Activated naive CD8-positive, alpha-beta T cell treated with anti-CD3 and anti-CD28 coated beads for 36 hours (primary cell): ENCODE results near the gene ASF1B. TPM values are rescaled to one million over a fixed set of nuclear protein-coding genes. Genes with fewer than 3 reads are reported as not detected.
A peak's percentile ranks its signal among the peaks of the same experiment; 100 is the strongest.

Experiments
- DNase-seq: peaks from one replicate; pipeline ENCODE4 v3.0.0; 2021
- H3K27ac Mint-ChIP-seq: one replicate; pipeline ENCODE4 v1.8.0; 2022; ENCODE audit warnings: mild to moderate bottlenecking, moderate library complexity, mixed read lengths
- H3K27me3 Mint-ChIP-seq: one replicate; pipeline ENCODE4 v1.8.0; 2022; ENCODE audit warnings: mild to moderate bottlenecking, mixed read lengths
- H3K36me3 Mint-ChIP-seq: one replicate; pipeline ENCODE4 v1.8.0; 2021; ENCODE audit warnings: mild to moderate bottlenecking, mixed read lengths
- H3K4me1 Mint-ChIP-seq: one replicate; pipeline ENCODE4 v1.8.0; 2021; ENCODE audit warnings: mixed read lengths
- H3K4me3 Mint-ChIP-seq: one replicate; pipeline ENCODE4 v1.8.0; 2022; ENCODE audit warnings: mild to moderate bottlenecking, moderate library complexity, mixed read lengths
- H3K9me3 Mint-ChIP-seq: one replicate; pipeline ENCODE4 v1.8.0; 2022; ENCODE audit warnings: mixed read lengths
- total RNA-seq, 2 experiments: library from RNA; stranded (reverse); gene quantifications; one replicate each; pipeline ENCODE4 v1.2.3, GENCODE V29; 2021

The ASF1B gene
- total RNA-seq, 2 experiments from 2014 or later, result 77.5 to 78.5 TPM

DNA sequence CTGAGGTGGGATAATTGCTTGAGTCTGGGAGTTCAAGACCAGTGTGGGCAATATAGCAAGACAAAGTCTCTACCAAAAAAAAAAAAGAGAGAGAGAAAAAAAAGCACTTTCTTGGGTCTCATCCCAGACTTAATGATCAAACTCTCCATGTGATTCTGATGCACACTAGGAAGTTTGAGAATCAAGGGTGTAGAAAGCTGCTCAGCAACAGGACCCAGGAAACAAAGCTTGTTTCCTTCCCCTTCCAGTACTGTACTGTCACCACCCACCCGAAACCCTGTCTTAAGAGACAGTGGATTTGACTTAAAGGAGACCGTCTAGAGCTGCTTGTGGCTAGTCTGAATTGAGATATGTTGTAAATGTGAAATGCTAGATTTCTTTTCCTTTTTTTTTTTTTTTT lies 58.0 kb downstream of the ASF1B start:
- Mint-ChIP-seq H3K4me3 (no peak overlapping the region), H3K27ac (no peak overlapping the region), H3K27me3 (no peaks in the 10 kb centered on the region), H3K36me3 (no peaks in the 10 kb centered on the region), H3K9me3 (no peaks in the 10 kb centered on the region), H3K4me1 (peaks cover 22% of the 10 kb centered on the region)
- no peak for DNase-seq

DNA sequence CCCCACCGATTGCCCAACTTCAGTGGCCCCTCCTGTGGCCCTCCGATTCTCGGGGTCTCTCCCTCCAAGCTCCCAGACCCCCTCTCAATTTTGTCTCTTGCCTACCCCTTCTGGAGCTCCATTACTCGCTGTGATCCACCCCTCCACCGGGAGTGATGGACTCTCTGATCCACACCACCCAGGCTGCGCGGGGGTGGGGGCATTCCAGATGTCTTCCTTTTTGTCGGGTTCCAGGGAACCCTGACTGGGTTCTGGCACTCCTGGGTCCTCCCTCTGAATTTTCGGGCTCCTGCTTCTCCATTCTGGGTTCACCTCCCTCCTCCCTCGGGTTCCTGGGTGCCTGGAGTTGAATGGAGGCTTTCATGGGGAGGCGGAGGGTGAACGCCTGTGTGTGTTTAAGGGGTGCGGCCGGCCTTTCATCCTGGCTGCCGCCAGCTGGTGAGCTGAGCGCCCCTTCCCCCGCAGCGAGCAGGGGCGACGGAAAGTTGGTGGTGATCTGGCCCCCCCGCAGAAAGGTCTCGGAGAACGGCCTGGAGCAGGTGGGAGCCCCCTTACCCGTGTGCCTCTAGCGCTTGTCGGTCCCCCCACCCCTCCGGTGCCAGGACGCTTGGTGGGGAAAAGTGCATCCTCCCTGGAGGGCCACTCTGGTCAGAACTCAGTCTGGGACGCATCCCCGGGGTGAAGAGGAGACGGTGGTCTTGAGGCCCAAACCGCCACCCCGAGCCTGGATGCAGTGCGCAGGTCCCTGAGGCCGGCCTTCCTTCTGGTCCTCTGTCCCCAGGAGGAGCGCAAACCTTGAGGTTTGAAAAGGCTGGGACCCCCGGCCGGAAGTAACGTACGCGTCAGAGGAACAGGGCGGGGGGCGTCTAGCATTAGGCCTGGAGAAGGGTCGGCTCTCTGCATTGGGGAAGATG lies 62.2 kb downstream of the ASF1B start:
- Mint-ChIP-seq H3K27me3 (no peaks in the 10 kb centered on the region), H3K9me3 (no peaks in the 10 kb centered on the region), H3K27ac (peak overlapping the region; percentile 64), H3K4me1 (peaks cover 16% of the 10 kb centered on the region), H3K4me3 (peak overlapping the region; percentile 89), H3K36me3 (no peaks in the 10 kb centered on the region)
- DNase-seq, result no peak

DNA sequence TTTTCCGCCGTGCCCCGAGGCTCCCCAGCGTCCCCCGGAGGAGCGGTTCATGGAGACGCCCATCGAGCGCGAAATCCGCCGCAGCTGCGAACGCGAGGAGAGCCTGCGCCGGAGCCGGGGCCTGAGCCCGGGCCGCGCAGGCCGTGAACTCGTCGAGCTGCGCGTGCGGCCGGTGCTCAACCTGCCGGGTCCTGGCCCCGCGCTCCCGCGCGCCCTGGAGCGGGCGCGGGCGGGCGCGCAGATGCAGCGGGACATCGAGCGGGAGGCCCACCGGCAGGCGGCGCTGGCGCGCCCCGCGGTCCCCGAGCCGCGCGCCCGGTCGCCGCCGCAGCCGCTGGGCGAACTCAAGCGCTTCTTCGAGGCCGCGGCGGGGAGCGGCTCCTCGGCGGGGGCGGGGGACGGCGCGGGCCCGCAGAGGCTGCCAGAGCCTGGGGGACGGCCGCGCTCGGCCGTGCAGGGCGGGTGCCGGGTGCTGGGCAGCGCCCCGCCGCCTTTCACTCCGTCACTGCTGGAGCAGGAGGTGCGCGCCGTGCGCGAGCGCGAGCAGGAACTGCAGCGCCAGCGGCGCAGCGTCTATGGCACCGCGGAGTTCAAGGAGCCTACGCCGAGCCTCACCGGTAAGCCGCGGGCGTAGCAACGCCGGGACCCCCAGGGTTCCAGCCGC lies 63.0 kb downstream of the ASF1B start:
- peak; percentile 85 for DNase-seq
- Mint-ChIP-seq H3K4me1 (peaks cover 16% of the 10 kb centered on the region), H3K36me3 (no peaks in the 10 kb centered on the region), H3K9me3 (no peaks in the 10 kb centered on the region), H3K27ac (no peak overlapping the region), H3K27me3 (no peaks in the 10 kb centered on the region), H3K4me3 (peak overlapping the region; percentile 89)

DNA sequence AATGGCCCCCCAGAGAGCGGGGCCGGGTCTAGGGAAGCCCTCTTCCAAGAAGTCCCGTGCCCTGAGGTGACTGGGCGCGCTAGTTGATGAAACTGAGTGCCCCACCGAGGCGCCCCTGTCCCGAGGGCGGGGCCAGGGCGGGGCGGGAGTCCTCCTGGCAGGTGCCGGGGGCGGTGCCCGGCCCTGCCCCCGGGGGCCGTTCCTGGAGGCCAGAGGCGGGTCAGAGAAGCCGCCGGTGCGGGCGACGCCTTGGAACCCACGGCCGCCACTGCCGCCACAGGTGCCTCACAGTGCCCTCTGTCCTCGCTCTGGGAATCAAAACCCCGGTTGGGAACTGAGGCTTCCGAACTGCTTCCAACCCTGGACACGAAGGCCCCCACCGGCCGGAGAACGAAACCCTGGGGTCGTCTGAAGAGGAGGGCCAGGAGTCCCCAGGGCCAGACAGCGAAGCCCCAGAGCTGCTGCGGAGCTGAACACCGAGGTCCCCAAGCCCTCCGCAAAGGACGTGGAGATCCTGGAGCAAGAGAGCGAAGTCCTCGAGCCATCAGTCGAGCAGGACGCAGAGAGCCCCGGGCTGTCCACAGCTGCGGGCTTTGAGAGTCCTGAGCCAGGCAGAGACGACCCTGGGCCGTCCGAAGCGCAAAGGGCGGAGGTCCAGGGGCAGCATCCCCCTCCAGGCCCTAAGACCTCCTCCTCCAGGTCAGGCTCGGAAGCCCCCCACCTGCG lies 63.7 kb downstream of the ASF1B start, which contains the start of gene MISP3:
Gene MISP3, plus strand, starts transcription at position 252 of the 726 bp plus-strand sequence. CDS start 524 bp downstream, outside the sequence.
- peak; percentile 47 for DNase-seq
- H3K36me3 Mint-ChIP-seq, result no peaks in the 10 kb centered on the region
- no peaks in the 10 kb centered on the region for H3K27me3 Mint-ChIP-seq
- no peak within 1 kb of the TSS for H3K27ac Mint-ChIP-seq
- no peaks in the 10 kb centered on the region for H3K9me3 Mint-ChIP-seq
- H3K4me3 Mint-ChIP-seq, result peak within 1 kb of the TSS; percentile 89
- peaks cover 16% of the 10 kb centered on the region for H3K4me1 Mint-ChIP-seq

DNA sequence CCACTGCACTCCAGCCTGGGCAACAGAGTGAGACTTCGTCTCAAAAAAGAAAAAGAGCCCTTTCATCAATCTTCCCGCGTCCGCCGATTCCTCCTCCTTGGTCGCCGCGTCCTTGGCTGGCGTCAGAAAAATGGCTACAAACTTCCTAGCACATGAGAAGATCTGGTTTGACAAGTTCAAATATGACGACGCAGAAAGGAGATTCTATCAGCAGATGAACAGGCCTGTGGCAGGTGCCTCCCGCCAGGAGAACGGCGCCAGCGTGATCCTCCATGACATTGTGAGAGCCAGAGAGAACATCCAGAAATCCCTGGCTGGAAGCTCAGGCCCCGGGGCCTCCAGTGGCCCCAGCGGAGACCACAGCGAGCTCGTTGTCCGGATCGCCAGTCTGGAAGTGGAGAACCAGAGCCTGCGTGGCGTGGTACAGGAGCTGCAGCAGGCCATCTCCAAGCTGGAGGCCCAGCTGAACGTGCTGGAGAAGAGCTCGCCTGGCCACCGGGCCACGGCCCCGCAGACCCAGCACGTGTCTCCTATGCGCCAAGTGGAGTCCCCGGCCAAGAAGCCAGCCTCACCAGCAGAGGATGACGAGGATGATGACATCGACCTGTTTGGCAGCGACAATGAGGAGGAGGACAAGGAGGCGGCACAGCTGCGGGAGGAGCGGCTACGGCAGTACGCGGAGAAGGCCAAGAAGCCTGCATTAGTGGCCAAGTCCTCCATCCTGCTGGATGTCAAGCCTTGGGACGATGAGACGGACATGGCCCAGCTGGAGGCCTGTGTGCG lies 65.9 kb downstream of the ASF1B start:
- Mint-ChIP-seq H3K4me1 (peaks cover 16% of the 10 kb centered on the region), H3K27me3 (no peaks in the 10 kb centered on the region), H3K4me3 (no peak overlapping the region), H3K36me3 (no peaks in the 10 kb centered on the region), H3K27ac (no peak overlapping the region), H3K9me3 (no peaks in the 10 kb centered on the region)
- DNase-seq, result no peak

Other genes starting within 250 kb of the ASF1B start
- 1 to 10 TPM; 6.9 to 7.3 TPM for gene BRME1, start 230.5 kb downstream of the ASF1B start, total RNA-seq
- gene CC2D1A, start 230.4 kb downstream of the ASF1B start, total RNA-seq, result 10 to 100 TPM; 24.4 to 25.0 TPM
- gene PODNL1, start 198.2 kb downstream of the ASF1B start, total RNA-seq, result not detected
- 10 to 100 TPM; 54.3 to 54.6 TPM for gene DCAF15, start 184.1 kb downstream of the ASF1B start, total RNA-seq
- gene RFX1, start 130.3 kb downstream of the ASF1B start, total RNA-seq, result 10 to 100 TPM in 1 of 2 experiments, 1 to 10 TPM in 1; 9.9 to 11.4 TPM
- gene RLN3, start 108.4 kb downstream of the ASF1B start, total RNA-seq, result not detected
- gene IL27RA, start 104.8 kb downstream of the ASF1B start, total RNA-seq, result 10 to 100 TPM; 48.2 to 48.5 TPM
- not detected for gene PALM3, start 74.5 kb downstream of the ASF1B start, total RNA-seq
- under 1 TPM; 0.20 to 0.31 TPM for gene MISP3, start 63.8 kb downstream of the ASF1B start, total RNA-seq
- not detected for gene C19orf67, start 50.8 kb downstream of the ASF1B start, total RNA-seq
- 10 to 100 TPM; 66.7 to 68.0 TPM for gene SAMD1, start 45.8 kb downstream of the ASF1B start, total RNA-seq
- gene PRKACA, start 18.8 kb downstream of the ASF1B start, total RNA-seq, result 10 to 100 TPM; 54.3 to 56.0 TPM
- 1 to 10 TPM; 8.5 to 9.5 TPM for gene ADGRL1, start 69.6 kb upstream of the ASF1B start, total RNA-seq
- 100 to 1,000 TPM; 219 to 223 TPM for gene ADGRE5, start 244.9 kb upstream of the ASF1B start, total RNA-seq